BE2C (cell line): Measurements from ENCODE around the gene AUTS2.

Experiments
- DNase-seq: peaks from one replicate; pipeline ENCODE4 v3.0.0-alpha.2; 2020
- H3K27me3 ChIP-seq: fragments of 250-450 bp; sonication (Bioruptor Pico); 2 replicates; pipeline ENCODE4 v1.5.1; 2020; ENCODE audit warnings: mild to moderate bottlenecking
- H3K36me3 ChIP-seq: fragments of 250-450 bp; sonication (Bioruptor Pico); 2 replicates; pipeline ENCODE4 v1.5.1; 2020; ENCODE audit warnings: mild to moderate bottlenecking
- H3K4me1 ChIP-seq: fragments of 250-450 bp; sonication (Bioruptor Pico); 2 replicates; pipeline ENCODE4 v1.5.1; 2020
- H3K4me3 ChIP-seq: 2 replicates; pipeline ENCODE4 v1.5.1; 2011; ENCODE audit warnings: low read depth, low read length
- H3K9me3 ChIP-seq: fragments of 250-450 bp; sonication (Bioruptor Pico); 2 replicates; pipeline ENCODE4 v1.5.1; 2020
- CTCF ChIP-seq: IDR thresholded peaks from 2 replicates; pipeline ENCODE4 v1.5.1; 2012; ENCODE audit warnings: mild to moderate bottlenecking, low read depth, low read length

AUTS2 gene

GRCh38 chr7:69652947-69653701 lies 54.8 kb downstream of the AUTS2 start:
- no peak for TF ChIP-seq CTCF
- Histone ChIP-seq H3K27me3 (no peaks in the 10 kb centered on the region), H3K9me3 (no peaks in the 10 kb centered on the region), H3K4me3 (no peak overlapping the region), H3K36me3 (no peaks in the 10 kb centered on the region), H3K4me1 (peaks cover 44% of the 10 kb centered on the region)
- DNase-seq: no peak

GRCh38 chr7:69653806-69654205 lies 55.5 kb downstream of the AUTS2 start:
- Histone ChIP-seq H3K9me3 (no peaks in the 10 kb centered on the region), H3K4me3 (no peak overlapping the region), H3K36me3 (no peaks in the 10 kb centered on the region), H3K4me1 (peaks cover 44% of the 10 kb centered on the region), H3K27me3 (no peaks in the 10 kb centered on the region)
- TF ChIP-seq CTCF: no peak
- DNase-seq: no peak

GRCh38 chr7:69654381-69654780 lies 56.1 kb downstream of the AUTS2 start:
- TF ChIP-seq CTCF: no peak
- Histone ChIP-seq H3K9me3 (no peaks in the 10 kb centered on the region), H3K36me3 (no peaks in the 10 kb centered on the region), H3K27me3 (no peaks in the 10 kb centered on the region), H3K4me1 (peaks cover 44% of the 10 kb centered on the region), H3K4me3 (no peak overlapping the region)
- DNase-seq: no peak

GRCh38 chr7:69654849-69655707 lies 56.8 kb downstream of the AUTS2 start:
- peaks cover 44% of the 10 kb centered on the region for H3K4me1 ChIP-seq
- no peak overlapping the region for H3K4me3 ChIP-seq
- H3K27me3 ChIP-seq: no peaks in the 10 kb centered on the region
- H3K36me3 ChIP-seq: no peaks in the 10 kb centered on the region
- TF ChIP-seq CTCF: no peak
- DNase-seq: no peak
- no peaks in the 10 kb centered on the region for H3K9me3 ChIP-seq

- no peak for TF ChIP-seq CTCF
- no peak for DNase-seq
- Histone ChIP-seq H3K27me3 (no peaks in the 10 kb centered on the region), H3K9me3 (no peaks in the 10 kb centered on the region), H3K4me1 (peaks cover 42% of the 10 kb centered on the region), H3K4me3 (no peak overlapping the region), H3K36me3 (no peaks in the 10 kb centered on the region)
These were observed 57.8 kb downstream of the AUTS2 start for GRCh38 chr7:69656077-69656476.

GRCh38 chr7:69656890-69657289 lies 58.6 kb downstream of the AUTS2 start:
- no peaks in the 10 kb centered on the region for H3K27me3 ChIP-seq
- no peaks in the 10 kb centered on the region for H3K9me3 ChIP-seq
- no peak for TF ChIP-seq CTCF
- peak overlapping the region; percentile 20 for H3K4me3 ChIP-seq
- peaks cover 42% of the 10 kb centered on the region for H3K4me1 ChIP-seq
- DNase-seq: peak; percentile 52
- no peaks in the 10 kb centered on the region for H3K36me3 ChIP-seq
